H1 (cell line): ENCODE results near the gene LRRC63. TPM values are rescaled to one million over a fixed set of nuclear protein-coding genes. Genes with fewer than 3 reads are reported as not detected.

Source experiments
- CTCF ChIA-PET: fragments of 300-600 bp; sonication (Branson Sonifier 250); formaldehyde crosslinking; loops from one replicate; lab custom pipeline; 2021; ENCODE audit not compliant: partially characterized antibody; lab: Charles Lee
- POLR2A ChIA-PET: fragments of 300-600 bp; sonication (Branson Sonifier 250); formaldehyde crosslinking; loops from one replicate; lab custom pipeline; 2021; ENCODE audit warnings: inconsistent platforms; ENCODE audit not compliant: partially characterized antibody; lab: Charles Lee
- DNase-seq, 2 experiments: peaks; one replicate each; pipeline versions ENCODE4 v3.0.0 to v3.0.0-alpha.2; 2010 to 2022; ENCODE audit warnings: low spot score in 2 of 2, low read depth in 1 of 2, mixed read lengths in 1 of 2
- FAIRE-seq: peaks from 2 replicates; lab custom pipeline; 2011; peaks lifted over from hg19 to GRCh38; lab: Jason Lieb, UNC
- H2AFZ ChIP-seq: 2 replicates; pipeline ENCODE4 v1.8.1; 2012; ENCODE audit warnings: low read length, inconsistent platforms
- H2AK5ac ChIP-seq: 2 replicates; pipeline ENCODE4 v1.6.1; 2013; ENCODE audit warnings: low read depth, low read length
- H2BK120ac ChIP-seq: replicated peaks from 2 replicates; pipeline ENCODE3; 2013; ENCODE audit warnings: low read depth, low read length, inconsistent platforms
- H2BK12ac ChIP-seq: 2 replicates; pipeline ENCODE4 v1.6.1; 2013; ENCODE audit warnings: low read depth, low read length
- H2BK15ac ChIP-seq: 2 replicates; pipeline ENCODE4 v1.6.1; 2013; ENCODE audit warnings: low read length
- H2BK20ac ChIP-seq: 2 replicates; pipeline ENCODE4 v1.6.1; 2013; ENCODE audit warnings: low read length
- H2BK5ac ChIP-seq: 2 replicates; pipeline ENCODE4 v1.6.1; 2013; ENCODE audit warnings: low read depth, low read length
- H3K14ac ChIP-seq: 2 replicates; pipeline ENCODE4 v1.6.1; 2013; ENCODE audit warnings: inconsistent platforms; ENCODE audit not compliant: insufficient read length
- H3K18ac ChIP-seq: 2 replicates; pipeline ENCODE4 v1.6.1; 2013; ENCODE audit warnings: low read length; ENCODE audit errors: extremely low read depth
- H3K23ac ChIP-seq: 2 replicates; pipeline ENCODE4 v1.6.1; 2013; ENCODE audit warnings: inconsistent platforms; ENCODE audit not compliant: insufficient read length
- H3K23me2 ChIP-seq: 2 replicates; pipeline ENCODE4 v1.6.1; 2013; ENCODE audit warnings: low read depth, low read length
- H3K27ac ChIP-seq: 2 replicates; pipeline ENCODE4 v1.6.1; 2011; ENCODE audit warnings: low read depth, low read length, inconsistent platforms
- H3K27me3 ChIP-seq, 4 experiments: replicated peaks in 1 of 4; 1 replicate in 1 of 4; 2 replicates in 3 of 4; pipeline versions ENCODE4 v1.6.1 to v1.8.1; 2011 to 2013; ENCODE audit warnings: low read length in 3 of 4, mild to moderate bottlenecking in 3 of 4, inconsistent platforms in 2 of 4, mixed read lengths in 2 of 4, moderate library complexity in 1 of 4; ENCODE audit not compliant: control insufficient read depth in 3 of 4, insufficient read depth in 3 of 4; ENCODE audit errors: extremely low read depth in 1 of 4
- H3K36me3 ChIP-seq, 4 experiments: 2 replicates each; pipeline versions ENCODE4 v1.6.1 to v1.8.1; 2011 to 2013; ENCODE audit warnings: mild to moderate bottlenecking in 4 of 4, low read length in 3 of 4, moderate library complexity in 2 of 4, control low read depth in 1 of 4, inconsistent platforms in 1 of 4; ENCODE audit not compliant: insufficient read depth in 4 of 4, control insufficient read depth in 2 of 4
- H3K4ac ChIP-seq: replicated peaks from 2 replicates; pipeline ENCODE3; 2013; ENCODE audit warnings: low read length, low read depth, mixed read lengths, inconsistent platforms; ENCODE audit not compliant: insufficient read length
- H3K4me1 ChIP-seq, 4 experiments: replicated peaks in 1 of 4; 1 replicate in 1 of 4; 2 replicates in 3 of 4; pipeline versions ENCODE4 v1.6.1 to v1.8.1; 2011 to 2013; ENCODE audit warnings: low read length in 3 of 4, inconsistent platforms in 2 of 4, mixed read lengths in 1 of 4; ENCODE audit not compliant: insufficient read depth in 4 of 4, control insufficient read depth in 3 of 4
- H3K4me2 ChIP-seq, 2 experiments: 2 replicates each; pipeline versions ENCODE4 v1.6.1 to v1.8.1; 2011 to 2013; ENCODE audit warnings: low read depth in 2 of 2, low read length in 2 of 2, control low read depth in 1 of 2, inconsistent platforms in 1 of 2, mild to moderate bottlenecking in 1 of 2; ENCODE audit not compliant: insufficient read depth in 1 of 2
- H3K4me3 ChIP-seq, 4 experiments: fragments of 200-600, 300-600 bp in 1 of 4; sonication (generic), shearing (Covaris generic), sonication (Bioruptor Twin) in 1 of 4; 2 replicates each; pipeline versions ENCODE4 v1.5.1 to v1.8.1; 2011 to 2016; ENCODE audit warnings: low read length in 4 of 4, low read depth in 3 of 4, control low read depth in 2 of 4, inconsistent platforms in 2 of 4, mild to moderate bottlenecking in 2 of 4, mixed read lengths in 1 of 4, moderate library complexity in 1 of 4; ENCODE audit not compliant: insufficient read depth in 2 of 4; ENCODE audit errors: extremely low read depth in 1 of 4
- H3K56ac ChIP-seq: replicated peaks from 2 replicates; pipeline ENCODE3; 2013; ENCODE audit warnings: low read depth, mild to moderate bottlenecking, mixed read lengths, low read length, inconsistent platforms; ENCODE audit not compliant: insufficient read length
- H3K79me1 ChIP-seq: 2 replicates; pipeline ENCODE4 v1.6.1; 2013; ENCODE audit warnings: low read depth, low read length, control low read depth
- H3K79me2 ChIP-seq, 2 experiments: 2 replicates each; pipeline versions ENCODE4 v1.6.1 to v1.8.1; 2012 to 2013; ENCODE audit warnings: low read length in 2 of 2, mild to moderate bottlenecking in 2 of 2, inconsistent platforms in 1 of 2; ENCODE audit not compliant: insufficient read depth in 2 of 2, control insufficient read depth in 1 of 2
- H3K9ac ChIP-seq, 4 experiments: replicated peaks in 1 of 4; 1 replicate in 1 of 4; 2 replicates in 3 of 4; pipeline versions ENCODE4 v1.6.1 to v1.8.1; 2011 to 2013; ENCODE audit warnings: low read depth in 3 of 4, low read length in 3 of 4, control low read depth in 2 of 4, mild to moderate bottlenecking in 2 of 4, moderate library complexity in 2 of 4, inconsistent platforms in 1 of 4; ENCODE audit errors: extremely low read depth in 1 of 4
- H3K9me3 ChIP-seq, 2 experiments: 2 replicates each; pipeline versions ENCODE4 v1.6.1 to v1.8.1; 2012 to 2013; ENCODE audit warnings: mild to moderate bottlenecking in 2 of 2, moderate library complexity in 2 of 2, control low read depth in 1 of 2, inconsistent platforms in 1 of 2, low read depth in 1 of 2, low read length in 1 of 2, mixed read lengths in 1 of 2; ENCODE audit not compliant: insufficient read depth in 2 of 2
- H4K20me1 ChIP-seq, 2 experiments: replicated peaks in 1 of 2; 2 replicates each; pipeline versions ENCODE3 to v1.8.1; 2011 to 2013; ENCODE audit warnings: inconsistent platforms in 2 of 2, low read length in 2 of 2, mild to moderate bottlenecking in 1 of 2; ENCODE audit not compliant: insufficient read depth in 2 of 2, control insufficient read depth in 1 of 2
- H4K5ac ChIP-seq: 2 replicates; pipeline ENCODE4 v1.6.1; 2013; ENCODE audit warnings: low read length, low read depth, mixed read lengths, inconsistent platforms; ENCODE audit not compliant: insufficient read length
- H4K8ac ChIP-seq: 2 replicates; pipeline ENCODE4 v1.8.0; 2013; ENCODE audit warnings: mild to moderate bottlenecking, moderate library complexity, low read length, inconsistent platforms; ENCODE audit not compliant: insufficient read depth; ENCODE audit errors: extremely low read depth
- H4K91ac ChIP-seq: replicated peaks from 2 replicates; pipeline ENCODE3; 2013; ENCODE audit warnings: low read length, mixed read lengths, inconsistent platforms; ENCODE audit not compliant: insufficient read length
- ASH2L ChIP-seq: fragments of 200-600, 300-600 bp; sonication (generic); IDR thresholded peaks from one replicate; pipeline ENCODE4 v1.7.1; 2017; ENCODE audit warnings: low read length
- CBX8 ChIP-seq: fragments of 300-800, 300-1000 bp; sonication (generic); IDR thresholded peaks from 2 replicates; pipeline ENCODE4 v1.7.1; 2016; ENCODE audit warnings: low read depth, low read length, borderline replicate concordance
- CREB1 ChIP-seq: IDR thresholded peaks from 2 replicates; pipeline ENCODE4 v1.6.1; 2012; ENCODE audit warnings: inconsistent platforms
- GTF2F1 ChIP-seq: IDR thresholded peaks from 2 replicates; pipeline ENCODE4 v1.6.1; 2012; ENCODE audit warnings: low read depth, low read length, improper control_type of control experiment, borderline replicate concordance
- HDAC2 ChIP-seq, 2 experiments: fragments of 300-600 bp in 1 of 2; sonication (generic) in 1 of 2; IDR thresholded peaks; 2 replicates each; pipeline ENCODE4 v1.6.1; 2011 to 2012; ENCODE audit warnings: low read depth in 2 of 2, low read length in 2 of 2, mild to moderate bottlenecking in 2 of 2, moderate library complexity in 2 of 2, borderline replicate concordance in 1 of 2, inconsistent platforms in 1 of 2
- HDAC6 ChIP-seq: IDR thresholded peaks from one replicate; pipeline ENCODE4 v1.7.1; 2012; ENCODE audit warnings: low read depth, mild to moderate bottlenecking, inconsistent platforms, low read length, moderate library complexity
- POU5F1 ChIP-seq: IDR thresholded peaks from 2 replicates; pipeline ENCODE4 v1.6.1; 2011; ENCODE audit warnings: low read depth, mild to moderate bottlenecking, low read length, moderate library complexity
- SP4 ChIP-seq: IDR thresholded peaks from 2 replicates; pipeline ENCODE4 v1.6.1; 2012; ENCODE audit warnings: low read length, inconsistent platforms
- SRF ChIP-seq: IDR thresholded peaks from 2 replicates; pipeline ENCODE4 v1.6.1; 2011; ENCODE audit warnings: mild to moderate bottlenecking, low read depth, low read length, moderate library complexity
- WGBS, 2 experiments: shearing (Covaris generic) in 1 of 2; methylation state at CpG; one replicate each; pipeline versions ENCODE4 v1.1.6 to v1.1.7; 2013 to 2015; ENCODE audit warnings: low lambda C conversion rate in 2 of 2, mixed read lengths in 2 of 2, inconsistent platforms in 1 of 2, low coverage in 1 of 2, missing lambda C conversion rate in 1 of 2; ENCODE audit not compliant: insufficient replicate concordance in 2 of 2, insufficient coverage in 1 of 2, insufficient read length in 1 of 2; ENCODE audit errors: extremely low coverage in 1 of 2, missing lambda C conversion rate in 1 of 2; 5-methylcytosine and 5-hydroxymethylcytosine counted together
- polyA plus RNA-seq, 7 experiments: library from polyadenylated mRNA; depleted of rRNA in 3 of 7; stranded (reverse) in 5 of 7; unstranded in 2 of 7; fragments of >200 nt in 5 of 7; fragments of 200-250 nt in 2 of 7; gene quantifications; 1 replicate in 5 of 7; 2 replicates in 1 of 7; 4 replicates in 1 of 7; pipeline versions ENCODE4 v1.2.1 to v1.2.3, GENCODE V29; 2011 to 2013; ENCODE audit warnings: missing spikeins in 2 of 7, mixed read lengths in 2 of 7
- total RNA-seq: library from RNA; stranded (reverse); fragmentation: NEBNext Ultra II Directional; extraction: Animal tissue kit (Norgen Biotek cat#: 25700); gene quantifications from 2 replicates; pipeline ENCODE4 v1.2.1, GENCODE V29; 2021
- TF ChIP-seq, protein P1 (sequence below), 3 experiments: IDR thresholded peaks; 1 replicate in 2 of 3; 2 replicates in 1 of 3; pipeline versions ENCODE4 v1.5.1 to v1.6.1; 2011; ENCODE audit warnings: low read length in 3 of 3, mild to moderate bottlenecking in 3 of 3, inconsistent platforms in 2 of 3, low read depth in 1 of 3, moderate library complexity in 1 of 3; ENCODE audit not compliant: insufficient read depth in 1 of 3; ENCODE audit errors: control extremely low read depth in 1 of 3
- TF ChIP-seq, protein P2 (sequence below): IDR thresholded peaks from 2 replicates; pipeline ENCODE4 v1.6.1; 2011; ENCODE audit warnings: low read length, improper control_type of control experiment

The LRRC63 gene
- total and polyA plus RNA-seq, 2 of the 8 experiments (the other 6 are each of a cell fraction or from before 2014, with no cell fraction given) = not detected

DNA sequence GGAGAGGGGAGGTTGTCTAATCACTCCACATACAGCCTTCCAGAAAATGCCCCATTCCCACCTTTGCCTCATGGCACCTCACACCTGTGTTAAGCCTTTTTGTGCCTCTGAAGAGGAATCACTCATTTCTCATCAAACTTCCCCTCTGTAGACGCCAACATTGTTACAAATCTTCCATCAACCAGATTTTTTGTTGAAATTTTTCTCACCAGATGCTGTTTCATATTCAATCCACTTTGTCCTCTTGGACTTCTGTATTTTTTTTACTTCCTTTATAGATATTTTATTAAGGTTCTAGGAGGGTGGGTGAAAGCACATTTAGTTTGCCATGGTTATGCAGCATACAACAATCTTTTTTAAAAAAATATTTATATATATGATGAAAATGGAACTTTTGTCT lies 101.3 kb downstream of the LRRC63 start:
- DNase-seq = no peak
- no peak overlapping the region for H3K23ac ChIP-seq
- no peak overlapping the region for H2BK20ac ChIP-seq
- no peak overlapping the region for H3K18ac ChIP-seq
- H3K4me3 ChIP-seq = no peak overlapping the region
- no peaks in the 10 kb centered on the region for H3K36me3 ChIP-seq
- H3K4me2 ChIP-seq = no peak overlapping the region
- no peak overlapping the region for H3K27ac ChIP-seq
- H3K56ac ChIP-seq = no peak overlapping the region
- H2BK5ac ChIP-seq = no peak overlapping the region
- FAIRE-seq = no peak
- H3K9ac ChIP-seq = no peak overlapping the region
- H2BK15ac ChIP-seq = no peak overlapping the region
- no peak overlapping the region for H3K14ac ChIP-seq
- CTCF ChIA-PET = interaction anchor here (0.6 to 3.4 kb wide), 3 partner anchors 8 to 158 kb away, joined by 3 to 9 read pairs (median 5); no protein-coding TSS in a partner anchor
- H4K20me1 ChIP-seq = no peaks in the 10 kb centered on the region
- no peaks in the 10 kb centered on the region for H3K27me3 ChIP-seq
- no peak overlapping the region for H3K4ac ChIP-seq
- H4K8ac ChIP-seq = no peak overlapping the region
- 100% methylated on average over 1 of the region's 1 CpG; no CpG with 5 or more reads in 1 of the 2 experiments for WGBS, 2 experiments
- H2BK120ac ChIP-seq = no peak overlapping the region
- no peaks in the 10 kb centered on the region for H3K23me2 ChIP-seq
- H2BK12ac ChIP-seq = no peak overlapping the region
- no peak overlapping the region for H2AFZ ChIP-seq
- no peaks in the 10 kb centered on the region for H3K79me1 ChIP-seq
- no peak overlapping the region for H4K5ac ChIP-seq
- no peaks in the 10 kb centered on the region for H3K4me1 ChIP-seq
- H3K79me2 ChIP-seq = no peaks in the 10 kb centered on the region
- H4K91ac ChIP-seq = no peak overlapping the region
- POLR2A ChIA-PET = no interaction called here
- H3K9me3 ChIP-seq = no peaks in the 10 kb centered on the region
- no peak overlapping the region for H2AK5ac ChIP-seq
- TF ChIP-seq SRF (no peak), POU5F1 (no peak), GTF2F1 (no peak), ASH2L (no peak), HDAC2 (IDR thresholded peaks at IDR 0.05; ENCODE audit: borderline replicate concordance in 1 of 2, low read depth in 2 of 2, low read length in 2 of 2) (no peak), CBX8 (no peak), HDAC6 (no peak), CREB1 (no peak), SP4 (no peak)
- TF ChIP-seq, protein P1, sequence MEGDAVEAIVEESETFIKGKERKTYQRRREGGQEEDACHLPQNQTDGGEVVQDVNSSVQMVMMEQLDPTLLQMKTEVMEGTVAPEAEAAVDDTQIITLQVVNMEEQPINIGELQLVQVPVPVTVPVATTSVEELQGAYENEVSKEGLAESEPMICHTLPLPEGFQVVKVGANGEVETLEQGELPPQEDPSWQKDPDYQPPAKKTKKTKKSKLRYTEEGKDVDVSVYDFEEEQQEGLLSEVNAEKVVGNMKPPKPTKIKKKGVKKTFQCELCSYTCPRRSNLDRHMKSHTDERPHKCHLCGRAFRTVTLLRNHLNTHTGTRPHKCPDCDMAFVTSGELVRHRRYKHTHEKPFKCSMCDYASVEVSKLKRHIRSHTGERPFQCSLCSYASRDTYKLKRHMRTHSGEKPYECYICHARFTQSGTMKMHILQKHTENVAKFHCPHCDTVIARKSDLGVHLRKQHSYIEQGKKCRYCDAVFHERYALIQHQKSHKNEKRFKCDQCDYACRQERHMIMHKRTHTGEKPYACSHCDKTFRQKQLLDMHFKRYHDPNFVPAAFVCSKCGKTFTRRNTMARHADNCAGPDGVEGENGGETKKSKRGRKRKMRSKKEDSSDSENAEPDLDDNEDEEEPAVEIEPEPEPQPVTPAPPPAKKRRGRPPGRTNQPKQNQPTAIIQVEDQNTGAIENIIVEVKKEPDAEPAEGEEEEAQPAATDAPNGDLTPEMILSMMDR (IDR thresholded peaks at IDR 0.05; ENCODE audit: control extremely low read depth in 1 of 3, insufficient read depth in 1 of 3, low read depth in 1 of 3, low read length in 3 of 3) = no peak
- TF ChIP-seq, protein P2, sequence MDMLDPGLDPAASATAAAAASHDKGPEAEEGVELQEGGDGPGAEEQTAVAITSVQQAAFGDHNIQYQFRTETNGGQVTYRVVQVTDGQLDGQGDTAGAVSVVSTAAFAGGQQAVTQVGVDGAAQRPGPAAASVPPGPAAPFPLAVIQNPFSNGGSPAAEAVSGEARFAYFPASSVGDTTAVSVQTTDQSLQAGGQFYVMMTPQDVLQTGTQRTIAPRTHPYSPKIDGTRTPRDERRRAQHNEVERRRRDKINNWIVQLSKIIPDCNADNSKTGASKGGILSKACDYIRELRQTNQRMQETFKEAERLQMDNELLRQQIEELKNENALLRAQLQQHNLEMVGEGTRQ = no peak
